Raji (cell line): ENCODE measurements around the gene SLIRP.

Experiments
- POLR2A ChIP-seq: IDR thresholded peaks from 2 replicates; pipeline ENCODE4 v1.6.1; 2011; ENCODE audit warnings: low read depth, low read length, control low read depth; ENCODE audit not compliant: insufficient read depth

The SLIRP gene

GRCh38 chr14:77717608-77718305 is 9.9 kb downstream of the SLIRP start:
- no peak for TF ChIP-seq POLR2A

GRCh38 chr14:77721437-77721836 is 13.5 kb downstream of the SLIRP start:
- TF ChIP-seq POLR2A = no peak

- no peak for TF ChIP-seq POLR2A
Observed at GRCh38 chr14:77722301-77722700, 14.4 kb downstream of the SLIRP start.

- no peak for TF ChIP-seq POLR2A
Observed at GRCh38 chr14:77730976-77731497, 23.1 kb downstream of the SLIRP start.

GRCh38 chr14:77738559-77739250 is 30.8 kb downstream of the SLIRP start:
- TF ChIP-seq POLR2A = no peak

- no peak for TF ChIP-seq POLR2A
Observed at GRCh38 chr14:77741438-77741837, 33.5 kb downstream of the SLIRP start.

GRCh38 chr14:77746064-77746702 is 38.3 kb downstream of the SLIRP start:
- TF ChIP-seq POLR2A = no peak

- TF ChIP-seq POLR2A = no peak
Observed at GRCh38 chr14:77752266-77752665, 44.4 kb downstream of the SLIRP start.

GRCh38 chr14:77752799-77753516 is 45.1 kb downstream of the SLIRP start:
- TF ChIP-seq POLR2A = no peak

GRCh38 chr14:77760381-77761204 is 52.7 kb downstream of the SLIRP start, which contains the start of gene SNW1:
Gene SNW1, minus strand, starts transcription at chr14:77761156. Its CDS starts 29 bp downstream, at chr14:77761127.
- TF ChIP-seq POLR2A = peak; percentile 85

GRCh38 chr14:77761205-77761931 is 53.5 kb downstream of the SLIRP start:
- no peak for TF ChIP-seq POLR2A

- TF ChIP-seq POLR2A = no peak
Observed at GRCh38 chr14:77763316-77763715, 55.4 kb downstream of the SLIRP start.

GRCh38 chr14:77763978-77764377 is 56.1 kb downstream of the SLIRP start:
- TF ChIP-seq POLR2A = no peak
